Activated CD8-positive, alpha-beta memory T cell treated with anti-CD3 and anti-CD28 coated beads, Interleukin-2, amount 50 U/mL, for 24 hours (primary cell): ENCODE measurements around the gene RAB3B.

Experiments used
- DNase-seq: peaks from one replicate; pipeline ENCODE4 v3.0.0-alpha.2; 2020; ENCODE audit errors: extremely low read depth

The RAB3B gene

DNA sequence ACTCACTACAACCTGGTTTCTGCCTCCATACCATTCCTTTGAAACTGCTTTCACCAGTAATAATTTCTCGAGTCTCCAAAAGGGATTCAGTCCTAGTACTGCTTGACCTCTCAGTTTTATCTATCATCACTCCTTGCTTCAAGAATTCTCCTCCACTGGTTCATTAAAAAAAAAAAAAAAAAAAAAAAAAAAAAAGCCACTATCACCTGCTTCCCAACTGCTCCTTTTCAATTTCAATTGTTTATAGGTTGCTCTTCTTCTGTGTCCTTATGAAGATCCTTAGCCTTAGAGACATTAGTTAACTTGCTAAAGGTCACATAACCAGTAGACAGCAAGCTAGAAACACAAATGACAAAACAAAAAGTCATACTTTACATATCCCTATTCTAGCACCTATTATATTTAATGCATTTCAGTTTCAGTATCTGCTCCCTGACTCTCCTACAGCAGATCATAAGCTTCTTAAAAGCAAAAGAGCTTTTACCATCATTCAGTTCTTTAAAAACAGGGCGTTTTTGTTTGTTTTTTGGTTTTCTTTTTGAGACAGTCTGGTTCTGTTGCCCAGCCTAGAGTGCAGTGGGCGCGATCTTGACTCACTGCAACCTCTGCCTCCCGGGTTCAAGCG, 119.0 kb downstream of the RAB3B start:
- no peak for DNase-seq

DNA sequence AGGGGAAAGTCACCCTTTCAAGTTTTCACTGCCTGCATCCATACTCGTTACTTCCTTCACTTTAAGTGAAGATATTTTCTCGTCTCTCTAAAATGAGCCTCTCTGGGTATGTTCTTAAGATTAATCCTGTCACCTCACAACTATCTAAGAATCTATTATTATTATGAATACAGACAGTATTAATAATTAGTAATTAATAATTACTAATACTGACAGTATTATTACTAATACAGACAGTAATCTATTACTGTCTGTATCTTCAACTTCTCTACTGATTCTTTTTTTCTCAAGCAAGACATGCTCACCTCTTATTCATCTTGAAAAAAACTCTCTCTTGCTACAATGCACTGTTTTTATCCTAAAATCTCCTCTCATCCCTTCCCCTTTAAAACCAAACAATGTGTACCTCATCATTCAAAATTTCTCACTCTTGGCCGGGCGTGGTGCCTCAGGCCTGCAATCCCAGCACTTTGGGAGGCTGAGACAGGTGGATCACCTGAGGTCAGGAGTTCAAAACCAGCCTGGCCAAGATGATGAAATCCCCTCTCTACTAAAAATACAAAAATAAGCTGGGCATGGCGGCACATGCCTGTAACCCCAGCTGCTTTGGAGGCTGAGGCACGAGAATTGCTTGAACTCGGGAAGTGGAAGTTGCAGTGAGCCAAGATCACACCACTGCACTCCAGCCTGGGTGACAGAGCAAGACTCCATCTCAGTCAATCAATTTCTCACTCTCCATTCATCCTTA, 119.7 kb downstream of the RAB3B start:
- DNase-seq = no peak

DNA sequence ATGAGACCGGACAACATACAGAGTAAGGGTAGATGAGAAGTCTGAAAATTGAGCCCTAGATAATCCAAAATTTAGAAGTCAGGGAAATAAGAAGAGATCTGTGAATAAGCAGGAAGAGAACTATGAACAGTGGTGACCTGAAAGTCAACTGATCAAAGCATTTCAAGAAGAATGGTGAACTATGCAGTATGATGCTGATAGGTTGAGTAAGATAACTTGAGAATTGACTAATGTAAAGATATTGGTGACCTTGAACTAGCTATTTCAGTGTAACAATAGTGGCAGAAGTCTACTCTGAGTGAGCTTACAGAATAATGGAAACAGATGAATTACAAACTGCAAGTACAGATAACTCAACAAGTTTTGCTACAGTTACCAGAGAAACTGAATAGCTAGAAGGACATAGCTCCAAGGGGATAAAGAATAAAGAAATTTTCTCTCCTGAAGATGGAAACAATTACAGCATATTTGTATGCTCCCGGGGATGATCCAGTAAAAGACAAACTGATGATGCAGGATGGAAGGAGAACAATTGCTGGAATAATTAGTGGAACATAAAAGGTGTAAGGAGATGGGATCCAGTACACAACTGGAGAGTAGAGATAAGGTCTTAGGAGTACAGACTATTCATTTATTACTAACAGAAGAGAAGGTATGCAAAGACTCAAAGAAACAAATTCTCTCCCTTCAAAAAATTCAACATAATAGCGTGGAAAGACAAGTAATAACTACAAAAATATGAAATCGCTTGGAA, 122.8 kb downstream of the RAB3B start:
- DNase-seq = no peak

DNA sequence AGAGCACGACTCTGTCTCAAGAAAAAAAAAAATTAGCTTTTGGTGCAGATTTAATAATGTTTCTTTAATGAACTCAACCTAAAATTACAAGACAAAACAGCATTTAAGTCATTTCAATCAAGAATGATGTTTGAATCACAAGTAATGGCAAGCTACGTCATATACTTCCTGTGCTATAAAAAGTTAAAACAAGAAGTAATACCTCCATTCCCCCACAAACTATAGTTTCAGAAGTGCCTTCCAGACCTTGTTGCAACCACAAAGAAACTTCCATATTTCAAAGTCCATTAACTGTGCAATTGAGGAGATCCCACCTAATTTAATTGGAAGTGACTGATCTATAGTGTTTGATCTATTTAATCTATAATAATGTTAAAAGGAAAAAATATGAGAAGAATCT, 127.1 kb downstream of the RAB3B start:
- no peak for DNase-seq

DNA sequence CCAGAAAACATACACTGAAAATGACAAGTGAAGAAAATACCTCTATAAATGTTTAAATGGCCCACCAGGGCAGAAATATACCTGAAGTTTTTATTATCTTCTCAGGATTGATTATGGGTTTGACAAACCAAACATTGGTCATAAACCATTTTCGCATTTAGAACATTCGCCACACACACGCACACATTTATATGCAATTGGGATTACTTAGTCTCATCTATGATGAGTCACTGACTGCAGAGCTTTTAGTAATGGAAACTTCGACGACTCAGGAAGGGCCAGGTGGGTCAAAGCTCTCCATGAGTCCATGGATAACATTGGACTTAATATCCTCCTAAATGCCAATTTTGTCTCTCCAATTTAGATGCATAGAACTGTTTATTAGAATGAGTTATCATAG, 128.8 kb downstream of the RAB3B start:
- DNase-seq = no peak

DNA sequence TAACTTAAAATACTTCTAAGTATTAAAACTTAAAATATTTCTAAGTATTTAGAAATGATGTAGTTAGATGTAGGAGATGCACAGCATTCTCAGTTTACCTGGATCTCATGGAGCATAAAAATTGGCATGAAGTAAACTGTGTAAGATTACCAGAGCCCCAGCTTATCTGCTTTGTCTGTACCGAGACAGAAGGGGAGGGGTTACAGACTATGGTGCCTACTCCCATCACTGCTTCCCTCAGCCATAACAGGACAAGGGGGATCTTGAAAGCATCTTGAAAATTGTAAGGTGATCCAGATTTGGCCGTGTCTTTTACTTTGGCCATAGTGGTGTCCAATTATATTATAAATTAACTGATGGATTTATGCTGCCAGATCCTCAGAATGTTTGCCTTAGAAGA, 130.8 kb downstream of the RAB3B start:
- no peak for DNase-seq

DNA sequence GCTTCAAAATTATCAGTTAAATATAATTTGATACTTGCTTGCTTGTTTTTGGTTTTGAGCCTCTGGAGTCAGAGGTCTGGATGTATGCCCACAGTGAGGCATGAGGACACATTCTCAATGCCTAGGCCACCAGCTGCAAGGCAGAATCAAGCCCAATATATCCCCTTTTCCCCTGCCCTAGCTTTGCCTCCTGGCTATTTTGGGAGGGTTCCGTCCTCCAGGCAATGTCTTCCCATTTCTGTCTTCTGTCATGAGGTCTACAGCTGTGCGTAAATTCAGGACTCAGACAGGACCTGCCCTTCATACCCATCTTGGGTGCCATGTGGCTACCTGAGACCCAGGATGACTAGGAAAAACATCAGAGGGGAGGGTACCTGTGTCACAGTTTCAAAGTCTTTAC, 131.2 kb downstream of the RAB3B start:
- DNase-seq = no peak

DNA sequence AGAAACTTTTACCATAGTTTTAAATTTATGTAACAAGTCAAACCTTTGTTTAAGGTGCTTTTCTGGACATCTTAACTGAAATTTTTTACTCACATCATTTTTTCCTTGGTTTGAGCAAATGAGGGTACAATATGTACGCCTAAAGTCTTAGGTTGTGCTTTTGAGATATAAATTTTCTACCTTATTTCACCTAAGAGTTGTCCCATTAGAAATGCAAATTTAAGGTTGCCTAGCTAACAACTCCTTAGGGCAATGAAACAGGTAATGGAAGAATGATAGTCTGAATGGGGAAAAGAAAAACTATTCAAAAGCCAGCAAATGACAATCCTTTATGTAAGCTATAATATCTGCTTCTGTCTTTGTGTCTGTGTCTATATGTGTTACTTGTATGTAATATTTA, 131.6 kb downstream of the RAB3B start:
- DNase-seq = no peak
